Epithelial cell of esophagus (primary cell): ENCODE data around the gene NDUFA7.
"Not testable (repeated sequence)": the region's sequence is repeated elsewhere in the genome, so short reads cannot be mapped to it uniquely, and the experiment has no call there.

Experiments
- DNase-seq: peaks from one replicate; pipeline ENCODE4 v3.0.0; 2010; ENCODE audit warnings: low read depth
- H3K4me3 ChIP-seq: 2 replicates; pipeline ENCODE4 v1.5.1; 2011; ENCODE audit warnings: mild to moderate bottlenecking, low read length, control low read depth
- CTCF ChIP-seq: IDR thresholded peaks from 2 replicates; pipeline ENCODE4 v1.5.1; 2011; ENCODE audit warnings: low read depth, mild to moderate bottlenecking, low read length, control low read depth, inconsistent platforms; ENCODE audit not compliant: insufficient read depth; ENCODE audit errors: missing control alignments

Gene NDUFA7

DNA sequence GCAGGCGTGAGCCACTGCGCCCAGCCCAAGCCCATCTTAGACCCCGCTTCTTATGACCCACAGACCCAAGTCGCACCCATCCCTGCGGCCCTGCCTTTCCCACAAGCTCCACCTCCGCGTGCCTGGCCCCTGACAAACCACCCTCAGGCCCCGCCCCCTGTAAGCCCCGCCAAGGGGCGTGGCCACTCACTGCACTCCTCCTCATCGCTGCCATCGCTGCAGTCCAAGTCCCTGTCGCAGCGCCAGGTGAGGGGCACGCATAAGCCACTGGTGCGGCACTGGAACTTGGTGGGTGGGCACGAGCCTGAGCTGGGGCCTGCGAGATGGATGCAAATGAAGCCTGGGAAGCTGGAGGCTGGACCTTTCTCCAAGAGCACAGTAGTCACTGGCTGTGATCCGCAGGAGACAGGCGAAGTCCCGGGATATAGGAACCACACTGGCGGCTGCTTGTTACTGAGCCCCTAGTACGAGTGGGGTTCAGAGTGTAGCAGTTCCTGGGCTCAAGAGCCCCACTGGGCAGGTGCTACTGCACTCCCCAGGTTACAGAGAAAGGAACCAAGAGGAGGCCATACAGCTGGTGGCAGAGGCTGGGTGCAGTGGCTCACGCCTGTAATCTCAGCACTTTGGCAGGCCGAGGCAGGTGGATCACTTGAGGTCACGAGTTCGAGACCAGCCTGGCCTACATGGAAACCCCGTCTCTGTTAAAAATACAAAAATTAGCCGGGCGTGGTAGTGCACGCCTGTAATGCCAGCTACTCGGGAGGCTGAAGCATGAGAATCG lies 16.1 kb downstream of the NDUFA7 start:
- H3K4me3 ChIP-seq: no peak overlapping the region
- no peak for TF ChIP-seq CTCF
- no peak for DNase-seq

- no peak overlapping the region for H3K4me3 ChIP-seq
- TF ChIP-seq CTCF: no peak
- DNase-seq: no peak
Observed at GRCh38 chr19:8302734-8303133, 18.4 kb downstream of the NDUFA7 start.

DNA sequence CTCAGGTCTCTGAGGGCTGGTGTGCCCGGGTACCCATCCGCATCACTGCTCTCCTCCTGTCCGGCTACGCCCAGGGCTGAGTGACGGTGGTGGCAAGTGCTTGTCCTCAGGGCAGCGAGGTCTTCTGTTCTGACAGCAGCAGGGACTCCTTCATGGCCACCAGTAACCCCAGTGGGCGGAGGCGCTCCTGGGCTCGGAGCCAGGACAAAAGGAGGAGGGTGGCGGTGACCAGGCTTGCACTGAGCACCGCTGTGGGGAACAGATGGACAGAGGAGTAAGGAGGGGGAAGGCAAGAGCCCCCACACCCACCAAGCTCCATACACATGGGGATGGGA lies 18.9 kb downstream of the NDUFA7 start:
- H3K4me3 ChIP-seq: no peak overlapping the region
- DNase-seq: no peak
- TF ChIP-seq CTCF: no peak

GRCh38 chr19:8291337-8291736 lies 29.8 kb downstream of the NDUFA7 start:
- not testable (repeated sequence) for DNase-seq, H3K4me3 ChIP-seq

DNA sequence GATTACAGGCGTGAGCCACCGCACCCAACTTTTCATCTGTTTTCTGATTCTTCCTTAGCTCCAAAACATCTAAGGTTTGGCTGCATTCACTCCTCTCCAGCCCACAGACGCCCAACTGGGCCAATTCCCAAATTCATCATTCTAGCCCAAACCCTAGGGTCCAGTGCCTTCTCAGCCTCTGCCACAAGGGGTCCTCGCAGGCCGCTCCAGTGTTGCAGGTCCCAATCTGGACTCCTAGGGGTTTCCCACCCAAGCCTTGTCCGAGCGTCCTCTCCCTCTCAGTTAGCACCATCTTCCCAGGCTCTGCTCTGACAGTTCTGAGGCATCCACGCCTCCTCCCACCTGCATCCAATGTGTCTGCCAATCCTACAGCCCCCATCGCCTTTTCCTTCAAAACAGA lies 44.7 kb downstream of the NDUFA7 start:
- DNase-seq, H3K4me3 ChIP-seq: not testable (repeated sequence)

DNA sequence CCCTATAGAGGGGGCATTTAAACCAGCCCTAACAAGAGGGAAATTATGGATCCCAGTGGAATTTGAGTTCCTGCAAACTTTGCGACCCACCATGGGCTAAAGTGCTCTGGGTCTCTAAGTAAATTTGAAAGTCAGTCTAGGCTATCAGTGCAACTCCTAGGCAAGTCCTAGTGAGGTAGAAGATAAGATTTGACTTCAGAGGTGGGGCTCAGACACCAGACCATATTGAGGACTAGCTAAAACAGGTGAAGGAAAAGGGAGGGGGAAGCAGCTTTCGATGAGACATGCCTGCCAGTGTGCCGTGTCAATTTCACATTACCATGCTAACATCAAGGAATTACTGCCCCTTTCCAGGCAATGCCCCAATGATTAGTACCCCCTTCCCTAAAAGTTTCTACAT lies 51.5 kb downstream of the NDUFA7 start:
- DNase-seq: no peak
- H3K4me3 ChIP-seq: no peak overlapping the region
- no peak for TF ChIP-seq CTCF

GRCh38 chr19:8265872-8266271 lies 55.3 kb downstream of the NDUFA7 start:
- no peak for DNase-seq
- H3K4me3 ChIP-seq: no peak overlapping the region
- no peak for TF ChIP-seq CTCF

GRCh38 chr19:8264248-8264647 lies 56.9 kb downstream of the NDUFA7 start:
- DNase-seq, H3K4me3 ChIP-seq: not testable (repeated sequence)

GRCh38 chr19:8262431-8262830 lies 58.7 kb downstream of the NDUFA7 start:
- DNase-seq: no peak
- no peak for TF ChIP-seq CTCF
- H3K4me3 ChIP-seq: no peak overlapping the region
